Erythroblast (primary cell): ENCODE data around the gene PIGQ.

Source experiments
- GATA1 ChIP-seq: IDR thresholded peaks from 2 replicates; pipeline ENCODE4 v1.6.1; 2011; ENCODE audit warnings: low read depth, mild to moderate bottlenecking, control low read depth, low read length, moderate library complexity
- POLR2A ChIP-seq: IDR thresholded peaks from 2 replicates; pipeline ENCODE4 v1.6.1; 2011; ENCODE audit warnings: mild to moderate bottlenecking, low read length

- TF ChIP-seq POLR2A: no peak
- no peak for TF ChIP-seq GATA1
These were observed 47.3 kb upstream of the PIGQ start for GRCh38 chr16:522320-523096.
